ENCODE data around the gene FBXO46.

The FBXO46 gene

GRCh38 chr19:45767881-45768654, 37.4 kb upstream of the FBXO46 start (continued):
- TF ChIP-seq ZBTB10 (tag by site-specific recombination; IDR thresholded peaks at IDR 0.05) (no peak), SCRT2 (tag by site-specific recombination; IDR thresholded peaks at IDR 0.05) (peak; percentile 56), ZNF114 (tag by site-specific recombination; IDR thresholded peaks at IDR 0.05) (no peak), GFI1B (tag by site-specific recombination; IDR thresholded peaks at IDR 0.05) (no peak), ZNF239 (tag by site-specific recombination; IDR thresholded peaks at IDR 0.05) (no peak), INSM2 (tag by site-specific recombination; IDR thresholded peaks at IDR 0.05) (no peak), ZNF548 (tag by site-specific recombination; IDR thresholded peaks at IDR 0.05) (no peak), ZNF169 (tag by site-specific recombination; IDR thresholded peaks at IDR 0.05) (no peak), GLIS2 (tag by site-specific recombination; IDR thresholded peaks at IDR 0.05) (peak; percentile 18; the same call in 1 of the 2 replicates), ZNF791 (tag by site-specific recombination; IDR thresholded peaks at IDR 0.05) (no peak), ZNF830 (tag by site-specific recombination; IDR thresholded peaks at IDR 0.05; ENCODE audit: low read depth) (no peak), REPIN1 (tag by site-specific recombination; IDR thresholded peaks at IDR 0.05; ENCODE audit: low read depth) (no peak), HOXD13 (CRISPR knock-in tag; IDR thresholded peaks at IDR 0.05; ENCODE audit: borderline replicate concordance) (no peak), ZNF366 (tag by site-specific recombination; conservative IDR thresholded peaks at IDR 0.05) (no peak), ZNF585B (tag by site-specific recombination; IDR thresholded peaks at IDR 0.05) (no peak), FEZF1 (tag by site-specific recombination; IDR thresholded peaks at IDR 0.05) (no peak), CTCF (tag by site-specific recombination; IDR thresholded peaks at IDR 0.05) (peak; percentile 25; the same call in 1 of the 2 replicates), KLF9 (tag by site-specific recombination; IDR thresholded peaks at IDR 0.05; ENCODE audit: low read depth) (peak; percentile 75), SP2 (tag by site-specific recombination; IDR thresholded peaks at IDR 0.05) (peak; percentile 35), REST (tag by site-specific recombination; IDR thresholded peaks at IDR 0.05) (no peak), KLF1 (tag by site-specific recombination; IDR thresholded peaks at IDR 0.05) (peak; percentile 28; the same call in 1 of the 2 replicates), ZNF155 (tag by site-specific recombination; IDR thresholded peaks at IDR 0.05) (no peak), ZNF23 (tag by site-specific recombination; IDR thresholded peaks at IDR 0.05; ENCODE audit: borderline replicate concordance) (no peak), TCF7L2 (IDR thresholded peaks at IDR 0.05; ENCODE audit: borderline replicate concordance, low read depth, low read length) (no peak), ZNF645 (tag by site-specific recombination; IDR thresholded peaks at IDR 0.05) (no peak), YY1 (tag by site-specific recombination; IDR thresholded peaks at IDR 0.05) (no peak), ZNF302 (tag by site-specific recombination; IDR thresholded peaks at IDR 0.05; ENCODE audit: low read depth) (no peak), ZSCAN16 (tag by site-specific recombination; IDR thresholded peaks at IDR 0.05) (no peak), HOXC10 (CRISPR knock-in tag; IDR thresholded peaks at IDR 0.05) (no peak; the same call in 1 of the 2 replicates)

All from HEK293 (cell line).